ENCODE measurements around the gene MRPL4.
A peak's percentile ranks its signal among the peaks of the same experiment; 100 is the strongest.
"Not testable (repeated sequence)": the region's sequence is repeated elsewhere in the genome, so short reads cannot be mapped to it uniquely, and the experiment has no call there.

The MRPL4 gene

DNA sequence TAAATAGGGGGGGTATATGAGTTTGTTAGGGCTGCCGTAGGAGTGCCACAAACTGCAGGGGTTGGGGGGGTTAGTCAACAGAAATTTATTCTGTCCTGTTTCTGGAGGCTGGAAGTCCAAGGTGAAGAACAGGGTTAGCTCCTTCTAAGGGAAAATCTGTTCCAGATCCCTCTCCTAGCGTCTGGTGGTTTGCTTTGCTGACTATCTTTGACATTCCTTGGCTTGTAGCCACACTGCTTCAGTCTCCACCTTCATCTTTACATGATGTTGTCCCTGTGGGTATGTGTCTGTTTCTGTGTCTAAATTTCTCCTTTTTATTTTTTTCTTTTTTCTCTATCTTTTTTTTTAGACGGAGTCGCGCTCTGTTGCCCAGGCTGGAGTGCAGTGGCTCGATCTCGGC lies 10.8 kb downstream of the MRPL4 start:
- DNase-seq (ENCODE audit: low spot score), result no peak

DNA sequence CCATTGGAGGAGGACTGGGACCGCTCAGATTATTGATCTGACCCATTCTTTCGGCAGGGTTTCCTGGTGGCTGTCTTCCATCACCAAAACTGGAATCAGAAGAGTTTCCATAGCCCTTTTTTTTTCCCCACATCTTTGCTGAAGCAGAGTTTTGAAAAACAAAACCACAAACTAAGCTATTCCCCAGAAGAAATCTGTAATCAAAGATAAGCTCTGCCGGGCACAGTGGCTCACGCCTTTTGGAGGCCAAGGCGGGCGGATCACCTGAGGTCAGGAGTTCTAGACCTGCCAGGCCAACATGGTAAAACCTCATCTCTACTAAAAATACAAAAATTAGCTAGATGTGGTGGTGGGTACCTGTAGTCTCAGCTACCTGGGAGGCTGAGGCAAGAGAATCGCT lies 14.7 kb downstream of the MRPL4 start:
- no peak for DNase-seq (ENCODE audit: low spot score)

GRCh38 chr19:10268071-10268470 lies 16.1 kb downstream of the MRPL4 start:
- DNase-seq (ENCODE audit: low spot score), result no peak

DNA sequence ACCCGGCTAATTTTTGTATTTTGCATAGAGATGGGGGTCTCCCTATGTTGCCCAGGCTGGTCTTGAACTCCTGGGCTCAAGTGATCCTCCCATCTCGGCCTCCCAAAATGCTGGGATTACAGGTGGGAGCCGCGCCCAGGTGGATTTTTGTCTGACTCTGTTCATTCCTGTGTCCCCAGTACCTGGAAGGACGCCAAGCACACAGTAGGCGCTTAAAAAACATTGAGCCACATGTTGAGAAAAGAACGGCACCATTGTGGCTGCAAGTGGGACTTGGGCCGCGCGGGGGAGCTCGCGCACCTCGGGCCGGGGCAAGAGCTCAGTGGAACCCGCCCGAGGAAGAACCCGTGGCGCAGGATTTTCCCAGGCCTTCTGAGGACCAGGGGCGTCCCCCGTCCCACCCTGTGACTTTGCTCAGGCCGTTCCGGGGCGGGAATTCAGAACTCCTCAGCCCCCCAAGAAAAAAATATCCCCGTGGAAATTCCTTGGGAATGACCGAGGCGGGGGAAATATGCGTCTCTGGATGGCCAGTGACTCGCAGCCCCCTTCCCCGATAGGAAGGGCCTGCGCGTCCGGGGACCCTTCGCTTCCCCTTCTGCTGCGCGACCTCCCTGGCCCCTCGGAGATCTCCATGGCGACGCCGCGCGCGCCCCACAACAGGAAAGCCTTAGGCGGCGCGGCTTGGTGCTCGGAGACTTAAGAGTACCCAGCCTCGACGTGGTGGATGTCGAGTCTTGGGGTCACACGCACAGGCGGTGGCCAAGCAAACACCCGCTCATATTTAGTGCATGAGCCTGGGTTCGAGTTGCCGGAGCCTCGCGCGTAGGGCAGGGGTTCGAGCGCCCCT lies 17.5 kb downstream of the MRPL4 start:
- DNase-seq (ENCODE audit: low spot score), result peak; percentile 86

GRCh38 chr19:10270180-10270615 lies 18.2 kb downstream of the MRPL4 start:
- DNase-seq (ENCODE audit: low spot score), result no peak

GRCh38 chr19:10270616-10271394 lies 18.8 kb downstream of the MRPL4 start, which contains the start of gene ICAM1:
ICAM1 (plus strand) TSS chr19:10271120; CDS start chr19:10271160, 40 bp downstream.
- DNase-seq (ENCODE audit: low spot score), result peak; percentile 74

DNA sequence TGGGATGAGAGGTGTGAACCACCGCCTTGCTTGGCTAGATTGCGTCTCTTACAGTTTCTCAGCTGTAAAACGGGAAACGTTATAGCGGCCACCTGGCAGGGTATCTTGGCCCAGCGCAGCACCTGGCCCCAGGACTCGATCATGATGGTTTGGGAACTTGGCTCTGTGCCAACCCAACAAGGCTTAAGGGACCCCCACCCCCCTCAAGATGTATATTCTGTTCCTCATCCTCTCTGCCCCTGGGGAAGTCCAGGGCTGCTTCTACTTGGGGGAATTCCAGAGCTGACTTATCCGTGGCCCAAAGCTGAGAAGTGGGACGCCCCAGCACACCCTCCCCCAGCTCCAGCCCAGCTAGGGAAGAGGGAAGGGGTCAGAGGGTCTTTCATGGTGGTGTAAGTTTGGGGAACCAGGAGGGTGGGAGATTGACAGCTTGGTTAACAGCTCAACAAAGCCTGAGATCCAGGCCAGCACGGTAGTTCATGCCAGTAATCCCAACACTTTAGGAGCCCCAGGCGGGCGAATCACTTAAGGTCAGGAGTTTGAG lies 19.6 kb downstream of the MRPL4 start:
- no peak for DNase-seq (ENCODE audit: low spot score)

DNA sequence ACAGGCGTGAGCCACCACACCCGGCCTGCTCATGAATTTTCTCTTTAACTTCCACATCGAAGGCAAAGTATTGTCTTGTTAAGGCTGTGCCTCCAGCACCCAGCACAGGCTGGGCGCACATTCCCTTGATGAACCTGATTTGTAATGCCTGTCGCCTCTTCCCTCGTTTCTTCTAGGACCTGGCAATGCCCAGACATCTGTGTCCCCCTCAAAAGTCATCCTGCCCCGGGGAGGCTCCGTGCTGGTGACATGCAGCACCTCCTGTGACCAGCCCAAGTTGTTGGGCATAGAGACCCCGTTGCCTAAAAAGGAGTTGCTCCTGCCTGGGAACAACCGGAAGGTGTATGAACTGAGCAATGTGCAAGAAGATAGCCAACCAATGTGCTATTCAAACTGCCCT lies 22.6 kb downstream of the MRPL4 start:
- no peak for DNase-seq (ENCODE audit: low spot score)

DNA sequence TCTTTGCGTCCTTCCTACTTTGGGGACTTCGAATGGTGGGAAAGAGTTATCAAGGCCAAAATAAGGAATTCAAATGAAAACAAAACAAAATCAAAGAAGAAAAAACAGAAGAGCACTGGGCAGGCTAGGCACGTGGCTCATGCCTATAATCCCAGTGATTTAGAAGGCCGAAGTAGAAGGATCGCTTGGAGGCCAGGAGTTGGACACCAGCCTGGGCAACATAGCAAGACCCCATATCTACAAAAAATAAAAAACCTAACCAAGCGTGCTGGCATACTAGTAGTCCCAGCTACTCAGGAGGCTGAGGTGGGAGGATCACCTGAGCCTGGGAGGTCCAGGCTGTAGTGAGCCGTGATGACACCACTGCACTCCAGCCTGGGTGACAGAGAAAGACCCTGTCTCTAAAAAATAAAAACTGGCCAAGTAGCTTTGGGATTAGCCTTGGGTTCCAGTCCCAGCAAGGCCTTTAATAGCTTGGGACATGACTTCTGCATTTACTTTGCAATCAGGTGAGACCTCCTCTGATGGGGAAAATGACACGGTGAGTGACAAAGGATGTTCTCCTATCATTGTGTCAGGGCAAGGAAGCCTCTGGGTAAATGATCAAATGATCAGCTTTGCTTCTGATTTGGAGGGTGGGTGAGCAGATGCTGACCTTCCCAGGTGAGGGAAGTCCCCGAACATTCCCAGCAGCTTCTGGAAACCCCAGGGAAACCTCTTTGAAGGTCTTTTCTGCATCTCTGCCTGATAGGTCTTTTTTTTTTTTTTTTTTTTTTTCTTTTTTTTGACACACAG lies 26.0 kb downstream of the MRPL4 start:
- no peak for DNase-seq (ENCODE audit: low spot score)

DNA sequence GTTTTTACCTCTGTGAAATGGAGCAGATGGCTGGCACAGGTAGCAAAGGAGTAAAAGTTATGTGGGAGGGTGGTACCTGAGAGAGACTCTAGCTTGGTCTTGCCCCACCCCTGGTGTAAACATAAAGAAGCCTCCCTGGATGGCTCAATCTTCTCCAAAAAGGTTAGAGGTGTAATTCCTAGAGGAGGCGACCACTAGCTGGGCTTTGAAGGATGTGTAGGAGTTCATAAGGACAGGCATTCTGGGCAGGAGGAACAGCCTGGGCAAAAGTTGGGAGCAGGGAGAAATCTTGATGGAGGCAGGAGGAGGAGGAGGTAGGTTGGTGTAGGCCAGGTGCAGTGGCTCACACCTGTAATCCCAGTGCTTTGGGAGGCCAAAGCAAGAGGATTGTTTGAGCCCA lies 26.9 kb downstream of the MRPL4 start:
- no peak for DNase-seq (ENCODE audit: low spot score)

DNA sequence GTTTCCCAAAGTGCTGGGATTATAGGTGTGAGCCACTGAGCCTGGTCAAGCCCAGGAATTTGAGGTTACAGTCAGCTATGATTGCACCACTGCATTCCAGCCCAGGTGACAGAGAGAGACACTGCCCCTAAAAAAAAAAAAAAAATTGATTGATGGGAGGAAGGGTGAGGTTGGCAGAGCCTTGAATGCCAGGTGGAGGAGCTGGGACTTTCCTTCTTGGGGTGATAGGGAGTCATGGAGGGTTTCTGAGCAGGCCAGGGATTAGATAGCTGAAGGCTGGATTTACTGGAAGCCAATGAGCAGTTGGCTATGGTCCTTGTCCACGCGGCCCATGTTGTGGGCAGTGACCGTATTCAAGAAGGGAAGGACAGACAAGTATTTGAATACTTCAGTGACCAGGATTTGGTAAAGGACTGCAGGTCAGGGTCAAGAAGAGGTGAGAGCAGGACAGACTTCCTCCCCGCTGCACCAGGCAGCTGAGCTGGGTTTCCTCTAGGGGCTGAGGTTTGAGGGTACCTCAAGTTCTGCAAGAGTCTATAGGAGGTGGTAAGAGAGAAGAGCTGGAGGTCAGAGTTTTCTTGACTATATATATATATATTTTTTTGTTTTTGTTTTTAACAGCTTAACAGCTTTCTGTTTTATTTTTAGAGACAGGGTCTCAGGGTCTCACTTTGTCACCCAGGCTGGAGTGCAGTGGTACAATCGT lies 27.9 kb downstream of the MRPL4 start:
- DNase-seq (ENCODE audit: low spot score), result no peak

- not testable (repeated sequence) for DNase-seq (ENCODE audit: low spot score)
Observed at GRCh38 chr19:10282043-10282442, 30.0 kb downstream of the MRPL4 start.

- DNase-seq (ENCODE audit: low spot score), result no peak
Observed at GRCh38 chr19:10283301-10284064, 31.5 kb downstream of the MRPL4 start.

- no peak for DNase-seq (ENCODE audit: low spot score)
Observed at GRCh38 chr19:10284065-10284959, 32.3 kb downstream of the MRPL4 start.

DNA sequence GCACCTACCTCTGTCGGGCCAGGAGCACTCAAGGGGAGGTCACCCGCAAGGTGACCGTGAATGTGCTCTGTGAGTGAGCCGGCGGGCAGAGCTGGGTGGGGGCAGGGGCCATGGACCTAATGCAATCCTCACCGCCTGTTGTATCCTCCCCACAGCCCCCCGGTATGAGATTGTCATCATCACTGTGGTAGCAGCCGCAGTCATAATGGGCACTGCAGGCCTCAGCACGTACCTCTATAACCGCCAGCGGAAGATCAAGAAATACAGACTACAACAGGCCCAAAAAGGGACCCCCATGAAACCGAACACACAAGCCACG lies 32.9 kb downstream of the MRPL4 start:
- no peak for DNase-seq (ENCODE audit: low spot score)

DNA sequence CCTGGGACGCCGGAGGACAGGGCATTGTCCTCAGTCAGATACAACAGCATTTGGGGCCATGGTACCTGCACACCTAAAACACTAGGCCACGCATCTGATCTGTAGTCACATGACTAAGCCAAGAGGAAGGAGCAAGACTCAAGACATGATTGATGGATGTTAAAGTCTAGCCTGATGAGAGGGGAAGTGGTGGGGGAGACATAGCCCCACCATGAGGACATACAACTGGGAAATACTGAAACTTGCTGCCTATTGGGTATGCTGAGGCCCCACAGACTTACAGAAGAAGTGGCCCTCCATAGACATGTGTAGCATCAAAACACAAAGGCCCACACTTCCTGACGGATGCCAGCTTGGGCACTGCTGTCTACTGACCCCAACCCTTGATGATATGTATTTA lies 33.4 kb downstream of the MRPL4 start:
- no peak for DNase-seq (ENCODE audit: low spot score)

DNA sequence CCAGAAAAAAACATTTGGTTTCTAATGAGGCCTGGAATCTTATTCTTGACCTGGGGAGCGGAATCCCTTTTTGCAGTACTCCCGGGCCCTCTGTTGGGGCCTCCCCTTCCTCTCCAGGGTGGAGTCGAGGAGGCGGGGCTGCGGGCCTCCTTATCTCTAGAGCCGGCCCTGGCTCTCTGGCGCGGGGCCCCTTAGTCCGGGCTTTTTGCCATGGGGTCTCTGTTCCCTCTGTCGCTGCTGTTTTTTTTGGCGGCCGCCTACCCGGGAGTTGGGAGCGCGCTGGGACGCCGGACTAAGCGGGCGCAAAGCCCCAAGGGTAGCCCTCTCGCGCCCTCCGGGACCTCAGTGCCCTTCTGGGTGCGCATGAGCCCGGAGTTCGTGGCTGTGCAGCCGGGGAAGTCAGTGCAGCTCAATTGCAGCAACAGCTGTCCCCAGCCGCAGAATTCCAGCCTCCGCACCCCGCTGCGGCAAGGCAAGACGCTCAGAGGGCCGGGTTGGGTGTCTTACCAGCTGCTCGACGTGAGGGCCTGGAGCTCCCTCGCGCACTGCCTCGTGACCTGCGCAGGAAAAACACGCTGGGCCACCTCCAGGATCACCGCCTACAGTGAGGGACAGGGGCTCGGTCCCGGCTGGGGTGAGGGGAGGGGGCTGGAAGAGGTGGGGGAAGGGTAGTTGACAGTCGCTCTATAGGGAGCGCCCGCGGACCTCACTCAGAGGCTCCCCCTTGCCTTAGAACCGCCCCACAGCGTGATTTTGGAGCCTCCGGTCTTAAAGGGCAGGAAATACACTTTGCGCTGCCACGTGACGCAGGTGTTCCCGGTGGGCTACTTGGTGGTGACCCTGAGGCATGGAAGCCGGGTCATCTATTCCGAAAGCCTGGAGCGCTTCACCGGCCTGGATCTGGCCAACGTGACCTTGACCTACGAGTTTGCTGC lies 35.1 kb downstream of the MRPL4 start, which contains the start of gene ICAM4:
ICAM4 (plus strand) TSS at position 153 of the 935 bp plus-strand sequence; CDS start at position 211, 58 bp downstream.
- DNase-seq (ENCODE audit: low spot score), result peak; percentile 50

GRCh38 chr19:10288662-10289166 lies 36.7 kb downstream of the MRPL4 start:
- DNase-seq (ENCODE audit: low spot score), result peak; percentile 84

Measured in iPS-NIHi11 (cell line).